Fibroblast of the conjunctiva (primary cell): ENCODE measurements around the gene NFIA.
A peak's percentile ranks its signal among the peaks of the same experiment; 100 is the strongest.
"Not testable (repeated sequence)": the region's sequence is repeated elsewhere in the genome, so short reads cannot be mapped to it uniquely, and the experiment has no call there.

ENCODE experiments used
- DNase-seq: peaks from one replicate; pipeline ENCODE4 v3.0.0-alpha.2; 2010; ENCODE audit warnings: low read depth

Gene NFIA

GRCh38 chr1:61457526-61458040 is 375.2 kb downstream of the NFIA start:
- DNase-seq, result no peak

GRCh38 chr1:61459345-61459744 is 377.0 kb downstream of the NFIA start:
- no peak for DNase-seq

GRCh38 chr1:61460191-61460590 is 377.8 kb downstream of the NFIA start:
- DNase-seq, result no peak

GRCh38 chr1:61461406-61462384 is 379.3 kb downstream of the NFIA start:
- no peak for DNase-seq

- DNase-seq, result no peak
These were observed 380.3 kb downstream of the NFIA start for GRCh38 chr1:61462628-61463027.

- no peak for DNase-seq
These were observed 380.9 kb downstream of the NFIA start for GRCh38 chr1:61463220-61463619.

GRCh38 chr1:61467836-61468235 is 385.5 kb downstream of the NFIA start:
- not testable (repeated sequence) for DNase-seq

GRCh38 chr1:61469365-61469764 is 387.0 kb downstream of the NFIA start:
- no peak for DNase-seq

- DNase-seq, result no peak
These were observed 390.5 kb downstream of the NFIA start for GRCh38 chr1:61472876-61473275.

- DNase-seq, result no peak
These were observed 392.0 kb downstream of the NFIA start for GRCh38 chr1:61474269-61474817.

- no peak for DNase-seq
These were observed 392.6 kb downstream of the NFIA start for GRCh38 chr1:61474963-61475362.

GRCh38 chr1:61477301-61477700 is 394.9 kb downstream of the NFIA start:
- DNase-seq, result no peak

GRCh38 chr1:61480273-61480935 is 398.0 kb downstream of the NFIA start:
- no peak for DNase-seq

GRCh38 chr1:61481315-61481715 is 399.0 kb downstream of the NFIA start:
- no peak for DNase-seq

- DNase-seq, result no peak
These were observed 399.9 kb downstream of the NFIA start for GRCh38 chr1:61482170-61482734.

- DNase-seq, result no peak
These were observed 404.6 kb downstream of the NFIA start for GRCh38 chr1:61486783-61487536.

GRCh38 chr1:61487801-61488200 is 405.4 kb downstream of the NFIA start:
- DNase-seq, result no peak

GRCh38 chr1:61490924-61491323 is 408.6 kb downstream of the NFIA start:
- no peak for DNase-seq

- no peak for DNase-seq
These were observed 409.1 kb downstream of the NFIA start for GRCh38 chr1:61491497-61491896.

GRCh38 chr1:61494000-61494399 is 411.6 kb downstream of the NFIA start:
- DNase-seq, result no peak

GRCh38 chr1:61496501-61496900 is 414.1 kb downstream of the NFIA start:
- peak; percentile 68 for DNase-seq

- DNase-seq, result no peak
These were observed 414.7 kb downstream of the NFIA start for GRCh38 chr1:61497013-61497412.
